ENCODE results near the gene CWC15. TPM values are rescaled to one million over a fixed set of nuclear protein-coding genes. Genes with fewer than 3 reads are reported as not detected.

CWC15 gene
- total and polyA plus RNA-seq, 8 donors, result 21.2 to 53.5 (median 28.2) TPM

GRCh38 chr11:95005642-95006041 lies 32.3 kb upstream of the CWC15 start:
- 87 to 89% methylated on average over 1 of the region's 1 CpG for WGBS, 2 donors
- H3K9me3 ChIP-seq, result no peaks in the 10 kb centered on the region
- DNase-seq (no peak), ATAC-seq (no peak), FAIRE-seq (no peak)
- no peak overlapping the region for H3K4me3 ChIP-seq
- intact Hi-C loops (cut with DNase I), result no loop called here
- no peak for TF ChIP-seq CTCF (IDR thresholded peaks at IDR 0.05)
- no peaks in the 10 kb centered on the region for H3K36me3 ChIP-seq
- no peak overlapping the region for H3K27ac ChIP-seq
- H3K4me1 ChIP-seq, result no peaks in the 10 kb centered on the region
- peaks cover 0 to 3% (median 0%) of the 10 kb centered on the region in 4 donors for H3K27me3 ChIP-seq

GRCh38 chr11:95003716-95004115 lies 30.4 kb upstream of the CWC15 start:
- no peak for DNase-seq
- peaks cover 0 to 3% (median 0%) of the 10 kb centered on the region in 4 donors for H3K27me3 ChIP-seq
- no peaks in the 10 kb centered on the region for H3K9me3 ChIP-seq
- H3K27ac ChIP-seq, result no peak overlapping the region
- no peak for TF ChIP-seq CTCF (IDR thresholded peaks at IDR 0.05)
- FAIRE-seq, result no peak
- no peak overlapping the region for H3K4me3 ChIP-seq
- ATAC-seq, result no peak
- H3K4me1 ChIP-seq, result no peaks in the 10 kb centered on the region
- H3K36me3 ChIP-seq, result no peaks in the 10 kb centered on the region
- intact Hi-C loops (cut with DNase I), result no loop called here

- H3K4me1 ChIP-seq, result no peaks in the 10 kb centered on the region
- H3K9me3 ChIP-seq, result no peaks in the 10 kb centered on the region
- TF ChIP-seq CTCF (IDR thresholded peaks at IDR 0.05), result no peak
- 95% methylated on average over 13 of the region's 13 CpGs for WGBS, 2 donors
- FAIRE-seq, result no peak
- H3K27ac ChIP-seq, result no peak overlapping the region
- H3K4me3 ChIP-seq, result no peak overlapping the region
- peaks cover 0 to 3% (median 0%) of the 10 kb centered on the region in 4 donors for H3K27me3 ChIP-seq
- no peak for ATAC-seq
- no peaks in the 10 kb centered on the region for H3K36me3 ChIP-seq
- intact Hi-C loops (cut with DNase I), result no loop called here
- DNase-seq, result peak in 1 of 6 donors; percentile 38
These were observed 24.9 kb upstream of the CWC15 start for GRCh38 chr11:94998285-94998684.

GRCh38 chr11:94997437-94997836 lies 24.1 kb upstream of the CWC15 start:
- DNase-seq, result no peak
- intact Hi-C loops (cut with DNase I), result no loop called here
- ATAC-seq, result no peak

More at GRCh38 chr11:94997437-94997836, 24.1 kb upstream of the CWC15 start:
- no peak overlapping the region for H3K27ac ChIP-seq
- no peaks in the 10 kb centered on the region for H3K4me1 ChIP-seq
- WGBS, 2 donors, result 81 to 86% methylated on average over 6 of the region's 6 CpGs
- no peaks in the 10 kb centered on the region for H3K9me3 ChIP-seq
- H3K36me3 ChIP-seq, result no peaks in the 10 kb centered on the region
- FAIRE-seq, result no peak
- peaks cover 0 to 3% (median 0%) of the 10 kb centered on the region in 4 donors for H3K27me3 ChIP-seq
- no peak for TF ChIP-seq CTCF (IDR thresholded peaks at IDR 0.05)
- no peak overlapping the region for H3K4me3 ChIP-seq

Data from pancreas (tissue), 10 donors.